H9 (cell line): ENCODE results near the gene CRHBP. TPM values are rescaled to one million over a fixed set of nuclear protein-coding genes. Genes with fewer than 3 reads are reported as not detected.
A peak's percentile ranks its signal among the peaks of the same experiment; 100 is the strongest.

Experiments used
- DNase-seq: peaks from one replicate; pipeline ENCODE4 v3.0.0-alpha.2; 2017
- H2AFZ ChIP-seq: one replicate; pipeline ENCODE4 v1.6.1; 2013; ENCODE audit warnings: mild to moderate bottlenecking, low read length, control low read depth, moderate library complexity
- H2AK5ac ChIP-seq: 2 replicates; pipeline ENCODE4 v1.6.1; 2013; ENCODE audit warnings: low read length, control low read depth, mixed read lengths; ENCODE audit not compliant: insufficient read length
- H2BK120ac ChIP-seq: one replicate; pipeline ENCODE4 v1.6.1; 2013; ENCODE audit warnings: low read depth, mild to moderate bottlenecking, low read length, control low read depth, inconsistent platforms; ENCODE audit not compliant: poor library complexity, severe bottlenecking
- H2BK12ac ChIP-seq: 2 replicates; pipeline ENCODE4 v1.6.1; 2013; ENCODE audit warnings: low read length, control low read depth, mixed read lengths, low read depth; ENCODE audit not compliant: insufficient read length
- H2BK15ac ChIP-seq: 2 replicates; pipeline ENCODE4 v1.6.1; 2013; ENCODE audit warnings: low read depth, low read length, control low read depth
- H2BK20ac ChIP-seq: one replicate; pipeline ENCODE4 v1.6.1; 2013; ENCODE audit warnings: low read depth, mild to moderate bottlenecking, low read length, control low read depth, inconsistent platforms; ENCODE audit not compliant: poor library complexity, severe bottlenecking
- H2BK5ac ChIP-seq: 2 replicates; pipeline ENCODE4 v1.6.1; 2013; ENCODE audit warnings: low read length, control low read depth, mixed read lengths; ENCODE audit not compliant: insufficient read length
- H3K14ac ChIP-seq: 2 replicates; pipeline ENCODE4 v1.6.1; 2013; ENCODE audit warnings: low read length, control low read depth; ENCODE audit not compliant: insufficient read depth
- H3K18ac ChIP-seq: 2 replicates; pipeline ENCODE4 v1.6.1; 2013; ENCODE audit warnings: low read depth, mild to moderate bottlenecking, mixed read lengths, low read length, control low read depth; ENCODE audit not compliant: insufficient read length
- H3K23ac ChIP-seq: 2 replicates; pipeline ENCODE4 v1.6.1; 2013; ENCODE audit warnings: low read length, control low read depth, mixed read lengths, low read depth; ENCODE audit not compliant: insufficient read length
- H3K23me2 ChIP-seq: 2 replicates; pipeline ENCODE4 v1.6.1; 2013; ENCODE audit warnings: low read depth, mild to moderate bottlenecking, mixed read lengths, low read length, control low read depth; ENCODE audit not compliant: insufficient read length, poor library complexity, severe bottlenecking
- H3K27ac ChIP-seq: 2 replicates; pipeline ENCODE4 v1.5.1; 2013; ENCODE audit warnings: low read length, control low read depth, mixed read lengths, low read depth; ENCODE audit not compliant: insufficient read length
- H3K27me3 ChIP-seq: 2 replicates; pipeline ENCODE4 v1.6.1; 2013; ENCODE audit warnings: low read length, control low read depth, inconsistent platforms; ENCODE audit not compliant: insufficient read depth
- H3K4ac ChIP-seq: 2 replicates; pipeline ENCODE4 v1.6.1; 2013; ENCODE audit warnings: low read depth, mild to moderate bottlenecking, control low read depth, inconsistent platforms, low read length, moderate library complexity
- H3K4me1 ChIP-seq: 2 replicates; pipeline ENCODE4 v1.6.1; 2013; ENCODE audit warnings: low read length, control low read depth, inconsistent platforms; ENCODE audit not compliant: insufficient read depth
- H3K4me2 ChIP-seq: 2 replicates; pipeline ENCODE4 v1.6.1; 2013; ENCODE audit warnings: low read length, control low read depth, mixed read lengths; ENCODE audit not compliant: insufficient read length, insufficient read depth
- H3K56ac ChIP-seq: 2 replicates; pipeline ENCODE4 v1.6.1; 2013; ENCODE audit warnings: low read depth, mild to moderate bottlenecking, mixed read lengths, low read length, control low read depth; ENCODE audit not compliant: insufficient read length
- H3K79me1 ChIP-seq: 2 replicates; pipeline ENCODE4 v1.6.1; 2013; ENCODE audit warnings: low read depth, mild to moderate bottlenecking, moderate library complexity, low read length, control low read depth, inconsistent platforms; ENCODE audit not compliant: insufficient read depth, poor library complexity, severe bottlenecking
- H3K79me2 ChIP-seq: 2 replicates; pipeline ENCODE4 v1.6.1; 2013; ENCODE audit warnings: low read length, control low read depth, inconsistent platforms; ENCODE audit not compliant: insufficient read depth
- H3K9ac ChIP-seq: 2 replicates; pipeline ENCODE4 v1.6.1; 2013; ENCODE audit warnings: low read length, control low read depth, mixed read lengths; ENCODE audit not compliant: insufficient read length; ENCODE audit errors: extremely low read depth
- H3K9me3 ChIP-seq: one replicate; pipeline ENCODE4 v1.6.1; 2013; ENCODE audit warnings: low read depth, low read length, inconsistent platforms; ENCODE audit not compliant: control insufficient read depth
- H3T11ph ChIP-seq: one replicate; pipeline ENCODE4 v1.6.1; 2013; ENCODE audit warnings: mild to moderate bottlenecking, low read length, control low read depth, inconsistent platforms
- H4K20me1 ChIP-seq: one replicate; pipeline ENCODE4 v1.6.1; 2013; ENCODE audit not compliant: control insufficient read depth, insufficient read length, insufficient read depth
- H4K5ac ChIP-seq: 2 replicates; pipeline ENCODE4 v1.6.1; 2013; ENCODE audit warnings: low read depth, mild to moderate bottlenecking, mixed read lengths, low read length, control low read depth; ENCODE audit not compliant: insufficient read length
- H4K8ac ChIP-seq: replicated peaks from 2 replicates; pipeline ENCODE4 v1.6.1; 2013; ENCODE audit warnings: low read length, control low read depth, mixed read lengths, low read depth; ENCODE audit not compliant: insufficient read length
- H4K91ac ChIP-seq: 2 replicates; pipeline ENCODE4 v1.6.1; 2013; ENCODE audit warnings: low read depth, mild to moderate bottlenecking, moderate library complexity, mixed read lengths, low read length, control low read depth; ENCODE audit not compliant: insufficient read length
- H3K27ac Mint-ChIP-seq, 3 experiments: 2 replicates in 2 of 3; 3 replicates in 1 of 3; pipeline ENCODE4 v1.8.0; 2020 to 2021; ENCODE audit warnings: mixed read lengths in 3 of 3, mild to moderate bottlenecking in 1 of 3, moderate library complexity in 1 of 3
- H3K27me3 Mint-ChIP-seq: 2 replicates; pipeline ENCODE4 v1.8.0; 2021; ENCODE audit warnings: low read depth, mild to moderate bottlenecking, moderate library complexity, mixed read lengths
- H3K36me3 Mint-ChIP-seq, 3 experiments: 2 replicates in 2 of 3; 3 replicates in 1 of 3; pipeline ENCODE4 v1.8.0; 2020 to 2021; ENCODE audit warnings: low read depth in 3 of 3, mixed read lengths in 3 of 3; ENCODE audit not compliant: insufficient read depth in 1 of 3
- H3K4me1 Mint-ChIP-seq, 2 experiments: 2 replicates each; pipeline ENCODE4 v1.8.0; 2020; ENCODE audit warnings: mixed read lengths in 2 of 2
- H3K4me3 Mint-ChIP-seq, 2 experiments: 2 replicates in 1 of 2; 3 replicates in 1 of 2; pipeline ENCODE4 v1.8.0; 2020 to 2021; ENCODE audit warnings: mild to moderate bottlenecking in 2 of 2, mixed read lengths in 2 of 2, moderate library complexity in 1 of 2
- H3K9me3 Mint-ChIP-seq, 2 experiments: 2 replicates in 1 of 2; 3 replicates in 1 of 2; pipeline ENCODE4 v1.8.0; 2020; ENCODE audit warnings: mild to moderate bottlenecking in 2 of 2, mixed read lengths in 2 of 2, moderate library complexity in 1 of 2
- CTCF ChIP-seq: fragments of 200-600 bp; sonication (generic); conservative IDR thresholded peaks from 3 replicates; pipeline ENCODE4 v1.8.0; 2021; ENCODE audit warnings: antibody characterized with exemption, mild to moderate bottlenecking
- WGBS: extraction: QIAGEN DNeasy Blood & Tissue Kit; methylation state at CpG from one replicate; pipeline ENCODE4 v1.1.7; 2013; ENCODE audit warnings: missing lambda C conversion rate, low lambda C conversion rate, mixed read lengths; ENCODE audit not compliant: insufficient read length; ENCODE audit errors: extremely low coverage; 5-methylcytosine and 5-hydroxymethylcytosine counted together
- total RNA-seq: library from RNA; stranded (reverse); gene quantifications from 2 replicates; pipeline ENCODE4 v1.2.1, GENCODE V29; 2021

CRHBP gene
- total RNA-seq, 1 experiment from 2014 or later: not detected

GRCh38 chr5:77015938-77016569, 63.2 kb downstream of the CRHBP start:
- Mint-ChIP-seq H3K27me3 (peaks cover 3% of the 10 kb centered on the region), H3K36me3 (no peaks in the 10 kb centered on the region), H3K27ac (no peak overlapping the region), H3K4me1 (peaks cover 6% of the 10 kb centered on the region in 2 experiments), H3K4me3 (no peak overlapping the region), H3K9me3 (no peaks in the 10 kb centered on the region)
- H3K79me2 ChIP-seq: no peaks in the 10 kb centered on the region
- no peaks in the 10 kb centered on the region for H3K27me3 ChIP-seq
- H3K18ac ChIP-seq: no peak overlapping the region
- H3K4me1 ChIP-seq: no peaks in the 10 kb centered on the region
- H3K27ac ChIP-seq: no peak overlapping the region
- no peaks in the 10 kb centered on the region for H3K9me3 ChIP-seq
- H2AK5ac ChIP-seq: no peak overlapping the region
- H3T11ph ChIP-seq: no peak overlapping the region
- H3K4ac ChIP-seq: no peak overlapping the region
- WGBS: no CpG with 5 or more reads among the region's 3 CpGs
- H2BK12ac ChIP-seq: no peak overlapping the region
- H3K56ac ChIP-seq: no peak overlapping the region
- DNase-seq: peak; percentile 29
- no peaks in the 10 kb centered on the region for H3K23me2 ChIP-seq
- H3K4me2 ChIP-seq: no peak overlapping the region
- no peaks in the 10 kb centered on the region for H4K20me1 ChIP-seq
- no peak overlapping the region for H3K9ac ChIP-seq
- no peak overlapping the region for H4K5ac ChIP-seq
- H2BK5ac ChIP-seq: no peak overlapping the region
- no peaks in the 10 kb centered on the region for H3K79me1 ChIP-seq
- H2BK15ac ChIP-seq: no peak overlapping the region
- H2AFZ ChIP-seq: no peak overlapping the region
- no peak overlapping the region for H2BK120ac ChIP-seq
- no peak overlapping the region for H4K8ac ChIP-seq
- no peak overlapping the region for H2BK20ac ChIP-seq
- no peak overlapping the region for H3K14ac ChIP-seq
- H3K23ac ChIP-seq: no peak overlapping the region
- H4K91ac ChIP-seq: no peak overlapping the region
- peak; percentile 64; the same call in 2 of the 3 replicates for TF ChIP-seq CTCF
